Measurements from ENCODE around the gene RNU1-1. TPM values are rescaled to one million over a fixed set of nuclear protein-coding genes. Genes with fewer than 3 reads are reported as not detected.
"Not testable (repeated sequence)": the region's sequence is repeated elsewhere in the genome, so short reads cannot be mapped to it uniquely, and the experiment has no call there.

The RNU1-1 gene
- total RNA-seq, 1 donor from 2014 or later = 34,682 TPM

DNA sequence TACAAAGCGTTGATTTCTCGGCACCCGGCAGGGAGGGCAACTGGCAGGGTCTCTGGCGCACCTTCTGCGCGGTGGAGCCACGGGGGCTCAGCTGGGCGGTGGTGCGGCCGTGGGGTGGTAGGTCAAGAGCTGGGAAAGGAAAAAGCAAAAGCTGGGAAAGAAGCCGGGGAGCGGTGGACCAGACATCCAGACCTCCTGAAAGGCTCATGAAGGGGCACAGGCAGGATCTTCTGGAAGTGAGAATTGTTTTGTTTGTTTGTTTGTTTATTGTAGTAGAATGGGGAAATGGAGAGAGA, 7.2 kb upstream of the RNU1-1 start:
- no peak for DNase-seq

DNA sequence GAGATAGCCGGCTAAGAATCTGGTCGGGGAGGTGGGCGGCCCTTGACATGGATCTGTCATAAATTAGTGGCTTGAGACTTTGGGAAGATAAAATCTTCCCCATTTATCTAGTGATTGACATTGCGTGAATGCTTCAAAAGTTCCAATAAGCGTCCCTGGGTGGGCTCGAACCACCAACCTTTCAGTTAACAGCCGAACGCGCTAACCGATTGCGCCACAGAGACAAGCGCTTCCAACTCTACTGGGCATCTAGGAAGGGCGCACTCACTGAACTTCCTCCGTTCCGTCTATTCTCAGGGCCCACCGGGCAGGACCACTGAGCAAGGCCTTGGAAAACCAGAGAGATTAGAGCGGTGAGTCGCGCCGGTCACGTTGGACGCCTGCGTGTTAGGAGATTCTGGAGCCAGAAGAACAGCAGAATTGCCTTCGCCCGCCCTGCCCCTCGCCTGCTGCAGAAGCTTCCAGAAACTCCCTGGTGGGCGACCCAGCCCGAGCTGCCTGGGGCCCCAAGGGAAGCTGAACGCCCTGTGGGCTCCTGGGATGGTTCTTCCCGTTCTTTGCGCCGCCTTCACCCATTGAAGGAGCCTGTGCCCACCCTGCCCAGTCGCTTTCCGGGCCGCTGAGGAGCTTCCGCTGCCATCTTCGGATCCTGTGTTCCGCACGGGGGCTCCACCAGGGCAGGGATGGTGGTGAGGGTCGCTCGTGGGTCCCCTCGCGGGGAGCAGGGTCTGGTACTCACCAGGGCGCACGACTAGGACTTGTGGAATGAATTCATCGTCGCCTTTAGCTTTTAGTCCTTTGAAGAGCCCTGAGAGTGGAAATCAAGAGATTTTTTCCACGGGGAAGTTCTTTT, 6.6 kb upstream of the RNU1-1 start:
- not testable (repeated sequence) for DNase-seq

DNA sequence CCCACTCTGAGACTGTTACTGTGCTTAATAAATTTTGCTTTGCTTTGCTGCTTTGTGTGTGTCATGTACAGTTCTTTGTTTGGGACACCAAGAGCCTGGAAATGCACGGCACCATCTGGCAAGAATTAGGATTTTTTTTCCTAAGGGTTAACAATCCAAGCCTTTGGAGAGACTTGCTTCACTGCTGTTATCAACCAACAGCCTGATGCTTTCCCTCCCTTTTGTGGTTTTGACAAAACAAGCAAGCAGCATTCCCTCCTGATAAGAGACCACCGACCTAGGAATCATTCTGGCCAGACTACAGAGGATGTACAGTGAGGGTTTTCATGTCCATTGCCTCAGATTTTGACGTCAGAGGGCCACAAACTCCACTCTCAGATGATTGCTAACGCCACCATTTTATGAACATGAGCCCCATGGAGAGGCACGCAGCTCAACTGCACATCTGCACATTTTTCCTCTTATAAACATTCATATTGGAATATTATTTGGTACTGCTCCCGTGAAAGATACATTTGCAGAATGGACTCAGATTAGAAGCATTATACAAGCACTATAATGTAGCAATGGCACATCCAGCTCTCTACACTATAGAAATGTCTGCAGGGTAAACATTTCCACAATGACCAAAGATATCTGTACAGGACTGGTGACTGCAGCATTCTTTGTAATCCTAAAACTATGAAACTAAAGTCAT, 5.3 kb upstream of the RNU1-1 start:
- DNase-seq = not testable (repeated sequence)

DNA sequence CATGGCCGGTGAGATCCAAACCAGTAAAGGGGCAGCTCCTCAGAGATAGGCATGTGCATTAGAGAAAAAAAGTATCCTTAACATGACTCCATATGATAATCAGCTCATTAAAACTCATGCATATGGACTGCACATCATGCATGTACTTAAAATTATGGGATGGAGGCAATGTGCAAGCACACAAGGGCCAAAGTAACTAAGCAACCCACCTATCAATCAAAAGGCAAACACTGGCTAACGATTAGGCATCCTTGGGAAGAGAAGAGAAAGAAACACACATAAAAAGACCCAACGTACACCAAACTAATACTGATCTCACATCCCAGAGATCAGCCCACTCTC, 4.8 kb upstream of the RNU1-1 start:
- not testable (repeated sequence) for DNase-seq

DNA sequence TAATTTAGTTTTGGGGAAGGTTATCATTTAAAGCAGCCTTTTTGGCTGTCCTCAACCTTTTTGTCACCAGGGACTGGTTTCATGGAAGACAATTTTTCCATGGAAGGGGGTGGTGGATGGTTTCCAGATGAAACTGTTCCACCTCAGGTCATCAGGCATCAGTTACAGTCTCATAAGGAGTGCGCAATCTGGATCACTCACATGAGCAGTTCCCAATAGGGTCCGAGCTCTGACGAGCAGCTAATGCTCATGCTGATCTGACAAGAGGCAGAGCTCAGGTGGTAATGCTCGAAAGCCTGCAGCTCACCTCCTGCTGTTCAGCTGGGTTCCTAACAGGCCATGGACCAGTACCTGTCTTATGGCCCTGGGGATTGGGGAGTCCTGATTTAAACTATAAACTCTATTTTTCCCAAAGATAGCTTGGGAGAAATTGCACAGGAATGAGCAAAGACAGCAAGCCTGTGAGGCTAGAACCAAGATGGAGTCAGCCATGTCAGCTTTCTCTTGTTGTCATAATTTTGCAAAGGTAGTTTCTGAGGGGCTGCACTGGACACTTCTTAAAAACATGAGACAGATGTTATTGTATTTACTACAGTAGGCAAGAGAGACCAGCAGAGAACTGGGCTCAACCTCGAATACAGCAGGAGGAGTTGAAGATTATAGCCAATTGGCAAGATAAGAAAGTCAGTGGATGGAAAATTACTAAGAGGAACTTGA, 2.8 kb upstream of the RNU1-1 start:
- DNase-seq = not testable (repeated sequence)

DNA sequence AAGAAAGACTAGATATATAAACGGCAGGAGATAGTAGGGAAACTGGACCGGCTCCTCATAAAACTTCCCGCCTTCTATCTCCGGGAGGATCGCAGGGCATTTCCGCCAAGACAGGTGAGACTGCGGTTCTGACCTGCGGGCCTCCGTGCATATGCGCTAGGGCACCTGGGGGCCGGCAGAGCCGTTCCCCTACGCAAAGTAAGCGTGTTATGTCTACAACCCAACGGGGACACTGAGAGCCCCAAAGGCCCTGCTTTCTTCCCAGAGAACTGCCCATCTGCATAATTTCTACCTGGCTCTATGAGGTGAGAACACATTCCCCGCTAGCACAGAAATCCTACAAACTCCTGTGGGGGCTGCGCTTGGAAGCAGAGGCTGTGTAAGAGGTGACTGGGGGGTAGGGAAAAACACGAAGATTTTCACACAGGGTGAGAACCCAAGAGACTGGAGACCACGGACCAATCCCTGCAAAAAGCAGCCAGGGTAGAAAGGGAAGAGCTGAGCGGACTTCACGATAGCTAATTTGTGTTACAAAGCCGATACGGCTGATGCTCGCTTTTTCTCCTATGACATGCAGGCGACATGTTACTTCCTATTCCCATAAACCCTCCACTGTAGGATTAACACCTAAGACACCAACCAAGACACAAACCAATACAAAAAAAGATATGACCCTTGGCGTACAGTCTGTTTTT, 526 bp downstream of the RNU1-1 start:
- peak; percentile 93 for DNase-seq

DNA sequence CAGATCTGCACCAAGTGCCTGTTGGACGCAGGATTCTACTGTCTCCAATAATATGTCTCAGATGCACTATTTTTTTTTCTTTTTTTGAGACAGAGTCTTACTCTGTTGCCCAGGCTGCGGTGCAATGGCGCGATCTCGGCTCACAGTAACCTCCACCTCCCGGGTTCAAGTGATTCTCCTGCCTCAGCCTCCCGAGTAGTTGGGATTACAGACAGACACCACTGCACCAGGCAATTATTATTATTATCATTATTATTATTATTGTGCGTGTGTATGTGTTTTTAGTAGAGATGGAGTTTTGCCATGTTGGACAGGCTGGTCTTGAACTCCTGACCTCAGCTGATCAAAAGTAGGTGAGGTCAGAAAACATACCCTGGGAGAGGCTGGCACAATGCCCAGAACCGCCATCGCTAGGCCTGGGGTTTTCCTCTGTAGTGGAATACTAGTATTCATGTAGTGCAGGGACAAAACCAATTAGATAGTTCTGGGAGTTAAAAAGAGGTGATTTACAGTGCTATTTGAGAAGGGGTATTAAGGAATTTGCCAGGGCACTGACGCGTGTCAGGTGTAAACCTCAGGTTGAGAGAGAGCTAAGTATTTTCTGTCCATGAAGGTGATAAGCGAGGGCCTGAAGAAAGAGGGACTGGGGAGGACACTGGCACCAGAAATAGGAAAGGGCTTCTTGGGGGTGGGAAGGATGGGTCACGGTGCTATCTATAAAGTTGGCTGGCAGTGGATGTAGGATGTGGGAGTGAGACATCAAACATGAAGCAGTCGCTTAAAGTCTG, 1.3 kb downstream of the RNU1-1 start:
- not testable (repeated sequence) for DNase-seq

DNA sequence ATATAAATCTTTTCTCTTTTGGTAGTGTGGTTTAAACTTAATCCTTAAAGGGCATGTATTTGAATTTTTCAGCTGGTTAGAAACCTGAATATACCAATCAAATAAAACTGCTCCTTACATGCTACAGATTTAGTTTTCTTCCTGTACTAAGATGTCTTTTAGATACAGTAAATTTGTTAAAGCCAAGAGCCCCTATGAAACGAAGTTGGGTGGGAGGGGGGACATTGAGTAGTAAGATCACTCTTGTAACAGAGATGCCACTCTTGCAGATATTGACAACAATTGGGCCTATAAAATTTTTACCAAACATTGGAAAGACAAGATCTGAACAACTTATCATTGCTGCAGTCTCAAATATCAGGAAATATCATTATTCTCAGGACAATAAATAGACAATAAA, 2.2 kb downstream of the RNU1-1 start:
- not testable (repeated sequence) for DNase-seq

DNA sequence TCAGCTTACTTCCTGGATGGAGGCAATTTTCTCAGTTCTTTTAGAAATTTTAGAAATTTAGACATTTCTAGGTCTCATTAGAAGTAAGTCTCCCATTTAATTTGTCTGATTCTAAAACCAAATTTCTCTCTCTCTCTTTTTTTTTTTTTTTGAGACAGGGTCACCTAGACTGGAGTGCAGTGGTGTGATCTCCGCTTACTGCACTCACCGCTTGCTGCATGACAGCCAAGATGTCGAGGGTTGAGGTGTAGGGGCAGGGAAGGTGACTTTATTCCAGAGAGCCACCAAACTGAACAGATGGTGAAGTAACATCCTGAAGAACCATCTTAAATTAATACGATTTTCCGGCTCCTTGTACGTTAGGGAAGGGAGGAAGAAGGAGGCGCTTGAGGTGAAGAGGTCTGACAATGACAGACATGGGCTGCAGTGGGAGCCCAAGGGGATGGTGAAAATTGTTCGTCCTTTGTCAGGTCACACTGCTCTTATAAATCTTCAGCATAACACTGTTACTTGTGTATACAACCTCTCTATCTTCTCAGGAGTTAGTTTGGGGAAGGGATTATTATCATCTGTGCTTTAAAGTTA, 5.1 kb downstream of the RNU1-1 start:
- not testable (repeated sequence) for DNase-seq

DNA sequence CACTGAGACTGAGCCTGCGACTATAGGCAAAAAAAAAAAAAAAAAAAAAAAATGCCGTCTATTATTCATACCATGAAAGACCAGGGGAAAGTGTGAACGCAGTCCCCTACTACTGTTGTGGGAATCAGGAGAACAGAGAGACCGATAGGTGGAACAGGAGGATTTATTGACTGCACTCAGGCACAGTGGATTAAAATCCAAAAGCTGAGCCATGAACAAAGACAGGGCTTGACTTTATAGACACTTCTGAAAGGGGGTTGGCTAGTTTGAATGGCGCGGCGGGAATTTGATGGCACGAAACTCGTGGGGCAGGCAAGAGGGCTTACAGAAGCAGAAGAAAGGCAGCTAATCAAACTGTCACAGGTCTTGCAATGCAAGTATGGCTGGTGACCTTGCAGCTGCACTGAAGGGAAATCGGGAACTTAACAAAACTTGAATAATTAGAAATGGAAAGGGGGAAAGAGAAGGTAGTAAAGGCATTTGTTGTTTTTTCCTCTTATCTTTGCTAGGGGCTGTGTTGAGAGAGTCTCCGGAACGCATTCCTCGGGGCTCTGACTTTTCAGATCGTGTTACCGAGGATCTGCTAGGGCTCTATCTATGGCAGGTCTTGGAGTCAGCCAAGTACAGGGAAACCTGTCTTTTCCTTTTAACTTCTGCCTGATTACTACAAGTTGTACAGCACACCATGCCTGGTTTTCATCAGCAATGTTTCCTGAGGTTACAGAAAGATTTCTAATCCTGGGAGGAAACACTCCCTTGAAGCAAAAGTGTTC, 7.5 kb downstream of the RNU1-1 start:
- DNase-seq = not testable (repeated sequence)

DNA sequence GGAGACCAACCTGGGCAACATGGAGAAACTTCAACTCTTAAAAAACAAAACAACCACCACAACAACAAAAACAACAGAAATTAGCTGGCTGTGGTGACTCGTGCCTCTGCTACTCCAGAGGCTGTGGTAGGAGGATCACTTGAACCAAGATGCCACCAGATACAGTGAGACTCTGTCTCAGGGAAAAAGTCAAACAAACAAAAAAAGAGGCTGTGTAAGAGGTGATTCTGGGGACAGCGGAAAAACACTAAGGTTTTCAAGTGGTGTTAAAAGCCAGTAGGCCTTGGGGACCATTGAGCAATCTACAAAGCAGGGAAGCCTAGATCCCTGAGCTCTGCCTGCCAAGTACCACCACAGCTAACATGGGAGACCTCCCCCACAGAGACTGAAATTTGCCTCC, 8.2 kb downstream of the RNU1-1 start:
- DNase-seq = not testable (repeated sequence)

DNA sequence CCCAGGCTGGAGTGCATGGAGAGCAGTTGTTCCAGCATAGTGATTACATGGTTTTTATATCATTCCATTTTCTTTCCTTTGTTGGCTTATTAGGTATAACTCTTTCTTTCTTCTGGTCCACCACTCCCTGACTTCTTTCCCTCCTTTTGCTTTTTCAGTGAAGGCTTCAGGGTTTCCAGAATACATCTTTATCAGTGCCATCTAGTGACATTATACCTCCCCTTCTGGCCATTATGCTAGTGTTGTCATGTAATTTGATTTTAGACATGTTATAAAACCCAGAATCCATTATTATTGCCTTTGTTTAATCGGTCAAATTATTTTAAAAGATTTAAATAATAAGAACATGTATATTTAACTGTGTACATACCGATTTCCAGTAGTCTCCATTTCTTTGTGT, 10.6 kb downstream of the RNU1-1 start:
- no peak for DNase-seq

DNA sequence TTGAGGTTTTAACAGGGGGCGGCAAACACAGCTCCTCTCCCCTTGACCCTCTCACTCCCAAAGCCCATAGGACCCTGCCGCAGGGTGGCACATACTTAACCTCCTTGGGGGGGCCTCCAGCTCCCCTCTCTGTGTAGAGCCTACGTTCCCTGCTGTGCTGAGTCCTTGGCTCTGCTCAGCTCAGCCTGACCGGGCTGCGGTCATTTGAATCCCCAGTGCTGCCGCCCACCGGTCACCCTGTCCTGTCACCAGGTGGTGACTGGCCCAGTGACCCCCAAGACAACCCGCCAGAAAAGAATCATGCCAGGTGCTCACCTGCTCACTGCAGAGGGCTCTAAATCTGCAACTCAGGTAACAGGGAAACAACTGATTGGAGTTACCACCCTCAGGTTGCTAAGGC, 12.6 kb downstream of the RNU1-1 start:
- DNase-seq = not testable (repeated sequence)

DNA sequence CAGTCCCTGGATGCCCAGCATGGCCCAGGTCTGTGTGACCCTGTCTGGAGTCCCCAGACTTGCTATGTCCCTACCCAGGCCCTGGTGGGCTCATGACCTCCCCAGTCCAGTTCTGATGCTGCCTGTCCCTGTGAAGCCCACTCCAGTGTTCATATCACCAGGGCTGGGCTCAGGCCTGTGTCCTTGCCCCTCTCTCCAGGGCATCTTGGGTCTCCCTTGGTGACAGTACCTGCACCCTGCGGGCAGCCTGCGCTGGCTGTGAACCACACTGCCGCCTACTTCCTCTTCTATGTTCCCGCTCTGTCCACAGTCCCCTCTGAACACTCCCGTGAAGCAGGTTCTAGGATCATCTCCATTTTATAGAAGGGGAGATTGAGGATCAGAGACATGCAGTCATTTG, 13.1 kb downstream of the RNU1-1 start:
- DNase-seq = not testable (repeated sequence)

DNA sequence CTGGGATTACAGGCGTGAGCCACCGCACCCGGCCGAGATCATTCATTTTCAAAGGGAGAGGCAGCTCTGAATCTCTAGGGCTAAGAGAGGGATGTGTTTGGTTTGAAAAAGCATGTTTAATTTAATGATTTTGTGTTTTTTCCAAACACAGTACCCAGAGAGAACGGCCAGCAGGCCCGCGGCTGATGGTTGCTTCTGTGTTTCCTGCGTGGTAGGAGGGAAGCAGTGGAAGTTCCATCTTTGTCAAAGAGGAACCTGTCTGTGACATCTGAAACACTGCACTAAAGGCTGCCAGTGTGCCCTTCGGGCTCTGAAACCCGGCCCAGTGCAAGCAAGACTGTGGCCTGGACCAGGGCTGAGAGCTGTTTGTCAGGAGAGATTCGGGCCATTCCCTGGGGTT, 13.6 kb downstream of the RNU1-1 start:
- DNase-seq = not testable (repeated sequence)

DNA sequence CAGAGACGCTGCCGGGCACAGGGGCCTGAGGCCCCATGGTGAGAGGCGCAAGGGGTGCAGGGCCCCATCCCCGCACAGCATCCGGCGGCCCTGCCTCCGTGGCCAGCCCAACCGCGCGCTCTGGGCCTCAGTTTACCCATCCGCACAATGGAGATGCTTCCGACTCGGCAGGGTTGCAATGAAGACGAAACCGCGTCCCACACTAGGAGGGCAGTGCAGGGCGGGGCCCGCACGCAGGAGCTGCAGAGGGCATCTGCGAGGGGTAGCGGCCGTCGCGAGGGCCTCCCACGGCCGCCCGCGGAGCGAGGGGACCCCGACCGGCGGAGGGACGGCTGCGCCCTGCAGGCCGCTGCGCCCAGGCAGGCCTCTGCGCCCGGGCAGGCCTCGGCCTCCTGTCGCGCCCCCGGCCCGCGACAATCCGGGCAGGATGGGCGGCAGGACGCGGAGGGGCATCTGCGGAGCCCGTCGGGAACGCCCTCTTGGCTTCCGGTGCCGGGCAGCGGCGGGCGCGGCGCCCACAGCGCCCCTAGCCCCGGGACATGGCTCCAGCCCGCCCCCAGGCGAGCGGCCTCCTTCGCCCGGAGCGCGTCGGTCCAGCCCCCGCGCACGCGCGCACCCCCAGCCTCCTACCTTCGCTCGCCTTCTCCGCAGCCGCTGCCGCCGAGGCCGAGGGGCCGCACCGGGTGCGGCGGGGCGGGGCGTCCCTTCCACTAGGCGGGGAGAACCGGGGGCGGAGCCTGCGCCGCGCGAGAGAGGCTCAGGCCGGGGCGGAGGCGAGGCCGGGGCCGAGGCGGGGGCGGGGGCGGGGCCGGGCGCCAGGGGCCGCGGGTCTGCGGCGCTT, 15.3 kb downstream of the RNU1-1 start:
- peak; percentile 76 for DNase-seq

DNA sequence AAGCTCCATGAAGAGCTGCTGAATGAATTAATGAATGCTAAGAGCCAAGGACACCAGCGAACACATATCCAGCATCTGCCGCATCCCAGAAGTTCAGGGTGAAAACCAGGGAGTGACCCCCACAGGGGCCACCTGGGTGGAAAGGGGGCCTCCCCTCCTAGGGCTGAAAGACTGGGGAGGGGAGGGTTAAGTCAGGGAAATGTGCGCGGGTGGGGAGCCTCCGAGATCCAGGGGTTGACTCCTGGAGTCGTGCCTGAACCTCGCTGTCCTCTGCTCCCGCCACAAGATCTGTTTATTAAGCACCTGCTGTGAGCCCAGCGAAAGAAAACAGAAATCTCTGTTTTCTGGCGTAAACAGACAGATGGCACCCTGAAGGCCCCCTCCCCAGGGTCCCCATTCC, 16.0 kb downstream of the RNU1-1 start:
- DNase-seq = not testable (repeated sequence)

DNA sequence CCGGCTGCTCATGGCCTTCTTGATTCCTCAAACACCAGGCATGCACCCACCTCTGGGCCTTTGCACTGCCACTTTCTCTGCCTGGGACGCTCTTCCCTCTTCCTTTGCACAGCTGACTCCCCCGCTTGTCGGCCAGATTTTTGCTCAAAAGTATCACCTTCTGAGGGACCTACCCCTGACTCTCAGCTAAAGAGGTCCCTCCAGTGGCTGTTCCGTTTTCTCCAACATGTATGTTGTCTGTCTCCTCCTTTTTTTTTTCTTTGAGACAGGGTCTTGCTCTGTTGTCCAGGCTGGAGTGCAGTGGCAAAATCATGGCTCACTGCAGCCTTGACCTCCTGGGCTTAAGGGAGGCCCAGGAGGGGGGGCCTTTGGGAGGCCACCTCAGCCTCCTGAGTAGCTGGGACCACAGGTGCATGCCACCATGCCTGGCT, 16.6 kb downstream of the RNU1-1 start:
- DNase-seq = not testable (repeated sequence)

DNA sequence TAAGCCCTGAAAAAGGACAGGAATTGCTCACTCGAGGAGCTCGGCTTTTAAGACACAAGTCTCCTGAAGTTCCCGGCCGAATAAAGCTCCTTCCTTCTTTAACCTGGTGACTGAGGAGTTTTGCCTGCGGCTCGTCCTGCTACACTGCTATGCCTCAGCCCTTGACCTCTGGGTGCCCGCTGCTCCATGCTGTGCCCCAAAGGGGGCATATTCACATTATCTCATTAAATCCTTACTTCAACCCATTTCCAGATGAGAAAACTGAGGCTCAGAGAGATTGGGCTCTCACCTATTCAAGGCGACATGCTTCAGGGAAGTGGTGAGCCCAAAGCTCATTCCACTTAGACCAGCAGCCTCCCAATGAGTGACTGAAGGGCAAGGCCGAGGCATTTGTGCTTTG, 20.4 kb downstream of the RNU1-1 start:
- not testable (repeated sequence) for DNase-seq

DNA sequence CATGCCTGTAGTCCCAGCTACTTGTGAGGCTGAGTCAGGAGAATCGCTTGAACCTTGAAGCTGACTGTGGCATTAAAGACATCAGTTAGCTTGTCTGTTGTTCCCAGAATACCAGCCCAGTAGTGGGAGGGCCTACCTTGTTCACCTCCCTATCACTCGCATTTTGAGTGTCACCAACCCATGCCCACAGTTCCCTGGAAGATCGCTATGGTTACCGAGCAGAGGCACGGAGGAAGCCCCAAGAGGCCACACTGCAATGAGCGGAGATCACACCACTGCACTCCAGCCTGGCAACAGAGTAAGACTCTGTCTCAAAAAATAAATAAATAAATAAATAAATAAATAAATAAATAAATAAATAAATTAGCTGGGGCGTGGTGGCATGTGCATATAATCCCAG, 21.1 kb downstream of the RNU1-1 start:
- not testable (repeated sequence) for DNase-seq

Measured in skin of body (tissue), 2 donors.